ENCODE results near the gene CLCA4. TPM values are rescaled to one million over a fixed set of nuclear protein-coding genes. Genes with fewer than 3 reads are reported as not detected.

Gene CLCA4
- total RNA-seq, 1 experiment from 2014 or later: not detected

- TF ChIP-seq PRDM15 (CRISPR knock-in tag; IDR thresholded peaks at IDR 0.05) (no peak), USF1 (CRISPR knock-in tag; IDR thresholded peaks at IDR 0.05) (no peak)
Measured at GRCh38 chr1:86616871-86617270, 70.0 kb downstream of the CLCA4 start (continued).

- H3K36me3 Mint-ChIP-seq: peaks cover 15% of the 10 kb centered on the region
- peak; percentile 56 for ATAC-seq
- POLR2A ChIA-PET: interaction anchor here (1.6 kb wide), 1 partner anchor 86 kb away, joined by 3 read pairs; the partner anchor contains the start of gene SH3GLB1
- no peaks in the 10 kb centered on the region for H3K4me1 Mint-ChIP-seq
- H3K27me3 Mint-ChIP-seq (ENCODE audit: low read depth): peaks cover 4% of the 10 kb centered on the region
- no peak overlapping the region for H3K4me3 Mint-ChIP-seq
- CTCF ChIA-PET: no interaction called here
- no peak overlapping the region for H3K27ac Mint-ChIP-seq
- H3K9me3 Mint-ChIP-seq: peaks cover 20% of the 10 kb centered on the region
- TF ChIP-seq NFYB (CRISPR knock-in tag; conservative IDR thresholded peaks at IDR 0.05; ENCODE audit: low read depth) (no peak), ZNF532 (CRISPR knock-in tag; IDR thresholded peaks at IDR 0.05; ENCODE audit: borderline replicate concordance) (no peak), ZNF671 (CRISPR knock-in tag; IDR thresholded peaks at IDR 0.05) (no peak), E2F1 (CRISPR knock-in tag; IDR thresholded peaks at IDR 0.05) (no peak), CDX4 (CRISPR knock-in tag; IDR thresholded peaks at IDR 0.05; ENCODE audit: borderline replicate concordance) (no peak)
- DNase-seq (ENCODE audit: low spot score): no peak
Measured at GRCh38 chr1:86618358-86618757, 71.5 kb downstream of the CLCA4 start.

- no peak overlapping the region for H3K27ac Mint-ChIP-seq
- peaks cover 21% of the 10 kb centered on the region for H3K9me3 Mint-ChIP-seq
- ChIA-PET CTCF (no interaction called here), POLR2A (interaction anchor here (1.6 kb wide), 1 partner anchor 85 kb away, joined by 3 read pairs; the partner anchor contains the start of gene SH3GLB1)
- TF ChIP-seq ZSCAN18 (CRISPR knock-in tag; IDR thresholded peaks at IDR 0.05) (no peak), PREB (CRISPR knock-in tag; IDR thresholded peaks at IDR 0.05; ENCODE audit: borderline replicate concordance) (no peak), ETV6 (CRISPR knock-in tag; IDR thresholded peaks at IDR 0.05) (no peak), KAT7 (CRISPR knock-in tag; IDR thresholded peaks at IDR 0.05; ENCODE audit: borderline replicate concordance) (no peak), ESRRA (CRISPR knock-in tag; IDR thresholded peaks at IDR 0.05; ENCODE audit: borderline replicate concordance) (no peak)
- DNase-seq (ENCODE audit: low spot score) (no peak), ATAC-seq (no peak)
- peaks cover 10% of the 10 kb centered on the region for H3K36me3 Mint-ChIP-seq
- H3K27me3 Mint-ChIP-seq (ENCODE audit: low read depth): no peaks in the 10 kb centered on the region; the same call in 1 of the 2 replicates
- H3K4me1 Mint-ChIP-seq: no peaks in the 10 kb centered on the region
- no peak overlapping the region for H3K4me3 Mint-ChIP-seq
Measured at GRCh38 chr1:86619313-86619712, 72.4 kb downstream of the CLCA4 start.

All from WTC11 (cell line).